ENCODE measurements around the gene IGSF6. TPM values are rescaled to one million over a fixed set of nuclear protein-coding genes. Genes with fewer than 3 reads are reported as not detected.

IGSF6 gene
- polyA plus RNA-seq, 3 donors: 86.2 to 276 (median 159) TPM

DNA sequence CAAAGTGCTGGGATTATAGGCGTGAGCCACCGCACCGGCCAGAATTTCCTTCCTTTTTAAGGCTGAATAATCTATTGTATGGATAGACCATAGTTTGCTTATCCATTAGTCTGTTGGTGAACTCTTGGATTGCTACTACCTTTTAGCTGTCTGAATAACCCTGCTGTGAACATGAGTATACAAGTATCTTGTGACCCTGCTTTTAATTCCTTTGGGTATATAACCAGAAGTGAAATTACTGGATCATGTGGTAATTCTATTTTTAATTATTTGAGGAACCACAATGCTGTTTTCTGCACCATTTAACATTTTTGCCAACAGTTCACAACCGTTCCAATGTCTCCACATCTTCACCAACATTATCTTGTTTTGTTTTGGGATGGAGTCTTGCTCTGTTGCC is 6.7 kb upstream of the IGSF6 start:
- Histone ChIP-seq H3K4me2 (replicated peaks; ENCODE audit: extremely low read depth, low read length, poor library complexity, severe bottlenecking) (peak overlapping the region; percentile 23), H3K9ac (ENCODE audit: insufficient read depth, low read length, poor library complexity, severe bottlenecking) (no peak overlapping the region), H3K4me3 (replicated peaks in 1 of 3; ENCODE audit: low read depth in 2 of 3, low read length in 3 of 3) (peak overlapping the region in 1 of 3 experiments; percentile 24), H3K27me3 (ENCODE audit: control insufficient read depth in 2 of 2, insufficient read depth in 2 of 2, low read length in 2 of 2) (peaks cover 0 to 4% of the 10 kb centered on the region in 2 donors), H3K79me2 (ENCODE audit: insufficient read depth, low read length) (peaks cover 42% of the 10 kb centered on the region), H3K36me3 (replicated peaks in 1 of 2; ENCODE audit: control insufficient read depth in 1 of 2, insufficient read depth in 2 of 2, low read length in 2 of 2) (peaks cover 6 to 19% of the 10 kb centered on the region in 2 donors), H3K9me3 (replicated peaks in 1 of 2; ENCODE audit: control insufficient read depth in 1 of 2, insufficient read depth in 1 of 2, low read length in 2 of 2) (no peaks in the 10 kb centered on the region), H3K27ac (ENCODE audit: low read depth in 1 of 2, low read length in 2 of 2) (peak overlapping the region; percentile 77 to 81), H3K4me1 (ENCODE audit: control insufficient read depth in 1 of 2, insufficient read depth in 2 of 2, low read length in 2 of 2) (peaks cover 60 to 67% of the 10 kb centered on the region in 2 donors), H2AFZ (ENCODE audit: insufficient read depth, low read depth, low read length, poor library complexity, severe bottlenecking) (no peak overlapping the region), H4K20me1 (ENCODE audit: insufficient read depth, low read length) (peaks cover 8% of the 10 kb centered on the region)
- 43% methylated on average over 3 of the region's 4 CpGs for WGBS (ENCODE audit: insufficient coverage)
- intact Hi-C loops (cut with micrococcal nuclease): loop anchor here (5.0 to 10.0 kb wide), 3 partner anchors 48 to 636 kb away; partner anchors contain the start of genes POLR3E (in 2 of the 2) and UQCRC2 (in 1 of the 2)
- Mint-ChIP-seq H3K9me3 (peaks cover 0 to 3% (median 0%) of the 10 kb centered on the region in 7 donors), H3K27ac (peak overlapping the region; percentile 87 to 97 (median 95)), H3K27me3 (ENCODE audit: low read depth in 3 of 3) (peaks cover 3 to 14% (median 12%) of the 10 kb centered on the region in 3 donors), H3K4me3 (peak overlapping the region; percentile 38 to 46), H3K36me3 (peaks cover 24 to 28% of the 10 kb centered on the region in 2 donors), H3K4me1 (peaks cover 63% of the 10 kb centered on the region)
- TF ChIP-seq, protein P1, sequence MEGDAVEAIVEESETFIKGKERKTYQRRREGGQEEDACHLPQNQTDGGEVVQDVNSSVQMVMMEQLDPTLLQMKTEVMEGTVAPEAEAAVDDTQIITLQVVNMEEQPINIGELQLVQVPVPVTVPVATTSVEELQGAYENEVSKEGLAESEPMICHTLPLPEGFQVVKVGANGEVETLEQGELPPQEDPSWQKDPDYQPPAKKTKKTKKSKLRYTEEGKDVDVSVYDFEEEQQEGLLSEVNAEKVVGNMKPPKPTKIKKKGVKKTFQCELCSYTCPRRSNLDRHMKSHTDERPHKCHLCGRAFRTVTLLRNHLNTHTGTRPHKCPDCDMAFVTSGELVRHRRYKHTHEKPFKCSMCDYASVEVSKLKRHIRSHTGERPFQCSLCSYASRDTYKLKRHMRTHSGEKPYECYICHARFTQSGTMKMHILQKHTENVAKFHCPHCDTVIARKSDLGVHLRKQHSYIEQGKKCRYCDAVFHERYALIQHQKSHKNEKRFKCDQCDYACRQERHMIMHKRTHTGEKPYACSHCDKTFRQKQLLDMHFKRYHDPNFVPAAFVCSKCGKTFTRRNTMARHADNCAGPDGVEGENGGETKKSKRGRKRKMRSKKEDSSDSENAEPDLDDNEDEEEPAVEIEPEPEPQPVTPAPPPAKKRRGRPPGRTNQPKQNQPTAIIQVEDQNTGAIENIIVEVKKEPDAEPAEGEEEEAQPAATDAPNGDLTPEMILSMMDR (IDR thresholded peaks at IDR 0.05): no peak
- peak; percentile 49 to 50 (median 49) for DNase-seq

DNA sequence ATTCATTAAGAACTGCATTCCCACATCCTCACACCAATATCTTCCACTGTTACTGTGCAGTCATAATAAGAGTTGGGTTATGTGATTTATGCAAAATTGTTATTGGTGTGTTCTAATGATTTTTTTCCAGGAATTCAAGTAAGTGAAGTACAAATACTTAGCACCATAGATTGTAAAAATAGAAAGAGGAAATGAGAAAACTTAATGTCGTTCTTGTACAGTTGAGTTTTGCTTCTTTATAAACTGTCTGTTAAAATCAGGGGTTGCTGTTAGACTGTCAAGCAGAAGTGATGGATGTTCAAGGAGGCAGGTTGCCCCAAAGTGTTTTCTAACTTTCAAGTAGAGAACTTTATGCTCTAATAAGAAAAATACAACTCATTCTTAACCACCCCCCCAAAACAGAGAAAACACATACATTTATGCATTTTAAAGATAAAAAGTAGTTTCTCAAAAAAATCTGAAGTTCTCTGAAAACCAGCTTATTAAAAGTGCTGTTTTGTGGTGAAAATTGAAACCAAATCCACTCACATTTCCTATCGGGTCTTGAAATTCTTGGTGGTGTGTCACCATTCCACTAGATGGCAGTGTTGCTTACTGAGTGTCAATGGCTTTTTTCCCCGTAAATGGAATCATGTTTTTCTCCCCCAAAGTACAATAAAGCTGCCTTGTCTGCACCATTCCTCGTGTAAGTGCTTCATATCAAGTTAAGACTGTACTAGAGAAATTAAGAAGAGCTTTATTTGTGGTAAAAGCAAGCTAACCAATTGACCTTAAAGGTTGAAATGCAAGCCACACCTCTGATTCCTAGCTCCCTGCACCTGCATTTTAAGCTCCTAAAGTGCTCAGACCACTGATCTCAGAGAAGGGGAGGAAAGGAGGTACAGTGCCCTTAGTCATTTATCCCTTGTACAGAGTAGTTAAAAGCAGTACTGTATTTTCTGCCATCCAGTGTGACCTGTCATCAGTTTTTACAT is 4.7 kb upstream of the IGSF6 start:
- peaks cover 0 to 5% (median under 1%) of the 10 kb centered on the region in 3 donors for H3K27me3 Mint-ChIP-seq (ENCODE audit: low read depth in 3 of 3)
- peaks cover 0 to 3% (median 0%) of the 10 kb centered on the region in 7 donors for H3K9me3 Mint-ChIP-seq
- H3K36me3 Mint-ChIP-seq: peaks cover 25 to 33% of the 10 kb centered on the region in 2 donors
- H3K9me3 ChIP-seq (replicated peaks in 1 of 2; ENCODE audit: control insufficient read depth in 1 of 2, insufficient read depth in 1 of 2, low read length in 2 of 2): no peaks in the 10 kb centered on the region
- peak overlapping the region; percentile 36 to 77 for H3K27ac ChIP-seq (ENCODE audit: low read depth in 1 of 2, low read length in 2 of 2)
- peak overlapping the region in 2 of 3 experiments; percentile 22 to 55 for H3K4me3 ChIP-seq (replicated peaks in 1 of 3; ENCODE audit: low read depth in 2 of 3, low read length in 3 of 3)
- peak overlapping the region; percentile 87 to 97 (median 94) for H3K27ac Mint-ChIP-seq
- H3K27me3 ChIP-seq (ENCODE audit: control insufficient read depth in 2 of 2, insufficient read depth in 2 of 2, low read length in 2 of 2): no peaks in the 10 kb centered on the region
- H2AFZ ChIP-seq (ENCODE audit: insufficient read depth, low read depth, low read length, poor library complexity, severe bottlenecking): no peak overlapping the region
- DNase-seq: peak; percentile 50 to 69 (median 64)
- peak overlapping the region; percentile 62 for H3K4me2 ChIP-seq (replicated peaks; ENCODE audit: extremely low read depth, low read length, poor library complexity, severe bottlenecking)
- 0% methylated on average over 1 of the region's 4 CpGs for WGBS (ENCODE audit: insufficient coverage)
- peak overlapping the region; percentile 47 to 69 for H3K4me3 Mint-ChIP-seq
- intact Hi-C loops (cut with micrococcal nuclease): loop anchor here (5.0 to 10.0 kb wide), 3 partner anchors 50 to 638 kb away; partner anchors contain the start of genes POLR3E (in 2 of the 2) and UQCRC2 (in 1 of the 2)
- H4K20me1 ChIP-seq (ENCODE audit: insufficient read depth, low read length): peaks cover 8% of the 10 kb centered on the region
- peaks cover 6 to 19% of the 10 kb centered on the region in 2 donors for H3K36me3 ChIP-seq (replicated peaks in 1 of 2; ENCODE audit: control insufficient read depth in 1 of 2, insufficient read depth in 2 of 2, low read length in 2 of 2)
- H3K4me1 ChIP-seq (ENCODE audit: control insufficient read depth in 1 of 2, insufficient read depth in 2 of 2, low read length in 2 of 2): peaks cover 71 to 75% of the 10 kb centered on the region in 2 donors
- H3K9ac ChIP-seq (ENCODE audit: insufficient read depth, low read length, poor library complexity, severe bottlenecking): no peak overlapping the region
- peaks cover 78% of the 10 kb centered on the region for H3K4me1 Mint-ChIP-seq
- peaks cover 58% of the 10 kb centered on the region for H3K79me2 ChIP-seq (ENCODE audit: insufficient read depth, low read length)
- TF ChIP-seq, protein P1 (IDR thresholded peaks at IDR 0.05): peak; percentile 94

Measured in CD14-positive monocyte (primary cell).